Measurements from ENCODE around the gene ANKH.

Gene ANKH

DNA sequence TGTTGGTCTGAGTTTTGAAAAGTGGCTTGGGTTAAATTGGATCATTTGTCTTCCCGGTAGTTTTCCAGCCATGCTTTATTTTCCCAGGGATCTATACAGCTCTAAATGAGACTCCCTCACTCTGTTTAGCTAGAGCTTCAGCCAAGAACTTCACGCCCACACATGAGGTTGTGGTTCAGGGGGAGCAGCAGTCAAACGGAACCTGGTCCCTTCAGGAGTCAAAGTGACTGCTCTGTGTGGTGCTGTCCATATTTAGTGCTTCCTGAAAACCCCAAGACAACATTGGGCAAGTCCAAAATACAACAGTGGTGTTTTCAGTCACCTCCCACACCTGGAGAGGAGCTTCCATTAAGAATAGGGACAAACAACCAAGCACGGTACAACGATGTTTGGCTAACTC lies 90.5 kb downstream of the ANKH start:
- Histone ChIP-seq H3K27me3 (no peaks in the 10 kb centered on the region), H3K9ac (no peak overlapping the region), H3K4me3 (no peak overlapping the region), H3K27ac (no peak overlapping the region), H3K4me1 (peaks cover 14% of the 10 kb centered on the region), H3K4me2 (peak overlapping the region; percentile 21; the same call in 1 of the 2 replicates), H3K9me3 (0 out of 2 replicates have a peak, but pooled peaks cover 4% of the 10 kb centered on the region), H3K36me3 (peaks cover 29% of the 10 kb centered on the region; the same call in 1 of the 2 replicates), H4K20me1 (0 out of 2 replicates have a peak, but pooled peaks cover 10% of the 10 kb centered on the region)
- no peak for TF ChIP-seq Cebpa-rat (IDR thresholded peaks at IDR 0.05)

DNA sequence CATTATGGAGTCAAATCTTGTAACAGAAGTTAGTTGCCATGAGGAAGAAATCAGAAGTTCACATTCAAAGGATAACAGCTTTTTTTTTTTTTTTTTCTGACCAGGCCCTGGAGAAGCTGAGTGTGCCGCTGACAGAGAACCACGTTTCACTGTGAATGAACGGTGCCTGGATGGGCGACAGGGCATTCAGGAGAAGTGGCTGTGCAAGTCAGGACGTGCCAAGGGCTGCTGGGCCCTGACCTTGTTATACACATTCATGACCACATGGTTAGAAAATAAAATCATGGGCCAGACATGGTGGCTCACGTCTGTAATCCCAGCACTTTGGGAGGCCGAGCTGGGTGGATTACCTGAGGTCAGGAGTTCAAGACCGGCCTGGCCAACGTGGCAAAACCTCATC lies 91.6 kb downstream of the ANKH start:
- Histone ChIP-seq H3K27me3 (no peaks in the 10 kb centered on the region), H4K20me1 (peaks cover 16% of the 10 kb centered on the region; the same call in 1 of the 2 replicates), H3K4me2 (no peak overlapping the region)

DNA sequence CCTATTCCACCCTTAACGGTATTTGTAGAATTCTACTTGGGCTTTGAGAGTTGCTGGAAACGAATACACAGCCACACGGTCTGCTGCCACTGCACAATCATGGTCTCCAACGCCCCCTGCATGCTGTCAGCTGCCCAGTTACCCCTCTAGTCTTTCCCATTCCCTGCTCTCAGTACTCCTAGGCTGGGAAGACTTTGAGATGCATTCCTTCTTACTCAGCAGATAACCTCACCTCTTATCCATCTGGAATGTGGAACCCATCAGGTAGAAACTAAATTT lies 92.8 kb downstream of the ANKH start:
- Histone ChIP-seq H3K4me3 (no peak overlapping the region), H3K27me3 (no peaks in the 10 kb centered on the region), H3K4me2 (no peak overlapping the region), H3K9ac (no peak overlapping the region), H3K27ac (no peak overlapping the region), H3K36me3 (peaks cover 15% of the 10 kb centered on the region; the same call in 1 of the 2 replicates), H4K20me1 (peaks cover 16% of the 10 kb centered on the region; the same call in 1 of the 2 replicates), H3K4me1 (peaks cover 14% of the 10 kb centered on the region), H3K9me3 (0 out of 2 replicates have a peak, but pooled peaks cover 1% of the 10 kb centered on the region)
- no peak for TF ChIP-seq Cebpa-rat (IDR thresholded peaks at IDR 0.05)

More for the DNA sequence above, 91.6 kb downstream of the ANKH start:
- no peak for TF ChIP-seq Cebpa-rat (IDR thresholded peaks at IDR 0.05)
- Histone ChIP-seq H3K4me1 (peaks cover 14% of the 10 kb centered on the region), H3K27ac (no peak overlapping the region), H3K9me3 (0 out of 2 replicates have a peak, but pooled peaks cover 4% of the 10 kb centered on the region), H3K9ac (no peak overlapping the region), H3K4me3 (no peak overlapping the region), H3K36me3 (peaks cover 28% of the 10 kb centered on the region; the same call in 1 of the 2 replicates)

DNA sequence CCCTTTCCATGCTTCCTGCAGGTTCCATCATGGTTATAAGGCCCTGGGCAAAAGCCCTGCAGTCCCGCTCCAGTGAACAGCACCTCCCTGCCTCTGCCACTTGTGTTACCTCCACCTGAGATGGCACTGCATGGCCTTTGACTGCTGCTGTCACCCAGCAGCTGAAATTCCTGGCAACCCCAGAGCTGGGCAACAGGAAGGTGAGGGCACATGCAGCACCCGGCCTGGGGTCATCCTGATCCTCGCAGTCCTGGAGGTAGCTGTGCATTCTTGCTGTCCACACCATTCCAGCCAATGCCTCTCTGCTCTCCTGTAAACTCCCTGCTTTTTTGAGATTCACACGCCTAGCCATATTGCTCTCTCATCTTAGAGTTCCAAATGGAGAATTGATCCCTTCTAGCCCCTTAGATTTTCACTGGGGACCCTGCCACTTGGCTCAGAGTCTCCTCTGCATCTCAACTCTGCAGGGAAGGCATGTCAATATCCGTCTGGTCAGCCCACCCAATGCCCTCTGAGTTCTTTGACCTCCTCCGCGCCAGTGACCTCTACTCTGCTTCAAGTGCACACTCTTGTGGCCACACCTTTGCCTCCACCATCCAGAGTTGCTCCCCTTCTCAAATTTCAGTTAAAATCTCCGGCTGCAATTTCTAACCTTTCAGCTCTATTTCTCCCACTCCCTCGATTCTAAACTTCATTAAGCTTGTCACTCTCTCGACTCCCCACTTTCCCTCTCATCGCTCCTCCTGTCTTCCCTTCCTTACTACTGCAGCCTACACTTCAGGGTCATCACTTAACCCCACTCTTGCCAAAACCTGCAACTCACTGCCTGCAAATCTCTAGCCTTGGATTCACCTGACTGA lies 93.4 kb downstream of the ANKH start:
- no peaks in the 10 kb centered on the region for H3K27me3 ChIP-seq
- no peak overlapping the region for H3K4me3 ChIP-seq
- no peak overlapping the region for H3K27ac ChIP-seq
- no peak for TF ChIP-seq Cebpa-rat (IDR thresholded peaks at IDR 0.05)
- no peak overlapping the region for H3K4me2 ChIP-seq
- no peaks in the 10 kb centered on the region for H3K9me3 ChIP-seq
- no peak overlapping the region for H3K9ac ChIP-seq
- H4K20me1 ChIP-seq: peaks cover 20% of the 10 kb centered on the region
- H3K4me1 ChIP-seq: peaks cover 14% of the 10 kb centered on the region
- H3K36me3 ChIP-seq: peaks cover 15% of the 10 kb centered on the region; the same call in 1 of the 2 replicates

DNA sequence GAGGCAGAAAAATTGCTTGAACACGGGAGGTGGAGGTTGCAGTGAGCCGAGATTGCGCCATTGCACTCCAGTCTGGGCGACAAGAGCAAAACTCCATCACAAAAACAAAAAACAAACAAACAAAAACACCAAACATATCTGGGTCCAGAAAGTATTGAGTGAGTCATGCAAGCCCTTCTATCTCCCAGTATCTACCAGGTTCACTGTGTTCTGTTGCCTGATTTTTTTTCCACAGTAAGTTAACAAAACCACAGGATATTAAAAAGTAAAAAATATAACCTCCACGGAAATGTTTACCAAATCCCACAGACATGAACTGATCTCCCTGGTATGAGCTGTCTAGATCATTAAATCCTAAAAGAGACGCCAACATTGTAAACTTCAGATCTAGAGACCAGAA lies 94.4 kb downstream of the ANKH start:
- no peak overlapping the region for H3K4me2 ChIP-seq
- peaks cover 29% of the 10 kb centered on the region for H4K20me1 ChIP-seq
- no peak overlapping the region for H3K27ac ChIP-seq
- H3K4me3 ChIP-seq: no peak overlapping the region
- no peaks in the 10 kb centered on the region for H3K27me3 ChIP-seq
- H3K4me1 ChIP-seq: peaks cover 14% of the 10 kb centered on the region
- H3K9me3 ChIP-seq: no peaks in the 10 kb centered on the region
- H3K36me3 ChIP-seq: peaks cover 15% of the 10 kb centered on the region; the same call in 1 of the 2 replicates
- no peak overlapping the region for H3K9ac ChIP-seq
- TF ChIP-seq Cebpa-rat (IDR thresholded peaks at IDR 0.05): no peak

DNA sequence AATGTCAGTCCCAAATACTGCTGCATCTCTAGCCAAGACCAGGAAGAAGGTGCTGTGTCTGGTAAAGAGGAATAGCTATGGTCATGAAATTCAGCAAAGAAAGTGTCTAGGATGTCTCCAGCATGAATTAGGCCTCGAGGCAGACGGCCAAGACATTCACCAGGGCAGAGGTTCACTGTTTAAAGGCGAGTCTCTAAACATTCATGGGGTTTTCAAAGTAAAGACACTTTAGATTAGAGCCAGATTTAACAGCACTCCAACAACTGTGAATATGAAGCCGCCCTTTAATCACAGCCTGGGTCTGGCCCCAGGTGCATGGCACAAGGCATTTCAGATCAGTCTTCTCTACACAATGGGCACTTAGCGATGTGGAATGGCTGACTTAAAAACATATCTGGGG lies 95.0 kb downstream of the ANKH start:
- H4K20me1 ChIP-seq: peaks cover 30% of the 10 kb centered on the region
- H3K27ac ChIP-seq: no peak overlapping the region
- H3K4me2 ChIP-seq: no peak overlapping the region

DNA sequence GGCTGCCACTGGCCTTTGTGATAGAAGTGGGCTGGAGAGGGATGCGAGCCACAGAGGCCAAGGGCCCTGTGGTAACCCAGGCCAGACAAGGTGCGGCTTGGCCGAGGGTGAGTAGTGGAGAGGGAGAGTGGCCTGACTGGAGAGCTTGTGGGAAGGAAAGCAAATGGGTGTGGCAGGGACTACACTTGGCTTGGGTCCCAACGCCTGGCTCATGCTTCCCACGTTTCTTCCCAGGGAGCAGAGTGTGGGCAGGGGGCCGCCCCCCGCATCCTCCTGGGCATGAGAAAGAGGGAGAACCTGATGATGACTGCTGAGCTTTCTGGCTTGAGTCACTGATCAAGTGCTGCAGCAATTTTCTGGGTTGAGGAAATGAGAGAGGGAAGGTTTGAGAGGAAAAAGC lies 95.7 kb downstream of the ANKH start:
- Histone ChIP-seq H4K20me1 (peaks cover 30% of the 10 kb centered on the region), H3K9ac (no peak overlapping the region), H3K27me3 (no peaks in the 10 kb centered on the region), H3K9me3 (no peaks in the 10 kb centered on the region), H3K27ac (no peak overlapping the region), H3K4me3 (no peak overlapping the region), H3K4me1 (peaks cover 3% of the 10 kb centered on the region), H3K4me2 (no peak overlapping the region), H3K36me3 (peaks cover 17% of the 10 kb centered on the region; the same call in 1 of the 2 replicates)
- no peak for TF ChIP-seq Cebpa-rat (IDR thresholded peaks at IDR 0.05)

More for the DNA sequence above, 95.0 kb downstream of the ANKH start:
- peaks cover 15% of the 10 kb centered on the region; the same call in 1 of the 2 replicates for H3K36me3 ChIP-seq
- no peak for TF ChIP-seq Cebpa-rat (IDR thresholded peaks at IDR 0.05)
- H3K27me3 ChIP-seq: no peaks in the 10 kb centered on the region
- no peak overlapping the region for H3K4me3 ChIP-seq
- H3K9ac ChIP-seq: no peak overlapping the region
- H3K9me3 ChIP-seq: no peaks in the 10 kb centered on the region
- peaks cover 11% of the 10 kb centered on the region for H3K4me1 ChIP-seq

DNA sequence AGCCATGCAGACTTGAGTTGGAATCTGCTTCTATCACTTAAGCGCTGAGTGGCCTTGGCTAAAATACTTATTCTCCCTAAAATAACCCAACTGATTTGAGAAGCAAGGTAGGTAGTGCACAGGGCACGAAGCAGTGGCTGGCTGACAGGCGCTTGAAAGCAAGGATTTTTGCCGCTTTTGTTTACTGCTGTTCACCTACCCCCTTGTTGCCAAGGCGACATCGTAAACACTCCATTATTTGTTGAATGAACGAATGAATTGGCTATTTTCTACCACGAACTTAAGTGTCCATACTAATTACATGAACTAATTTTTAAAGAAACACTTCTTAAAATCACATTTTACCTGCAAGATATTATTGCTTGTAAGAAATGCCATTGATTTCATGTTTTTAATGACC lies 98.0 kb downstream of the ANKH start:
- H4K20me1 ChIP-seq: peaks cover 30% of the 10 kb centered on the region
- H3K9me3 ChIP-seq: no peaks in the 10 kb centered on the region
- H3K27me3 ChIP-seq: no peaks in the 10 kb centered on the region
- TF ChIP-seq Cebpa-rat (IDR thresholded peaks at IDR 0.05): no peak
- no peaks in the 10 kb centered on the region for H3K4me1 ChIP-seq
- H3K4me3 ChIP-seq: no peak overlapping the region
- no peak overlapping the region for H3K4me2 ChIP-seq
- H3K9ac ChIP-seq: no peak overlapping the region
- H3K36me3 ChIP-seq: peaks cover 17% of the 10 kb centered on the region; the same call in 1 of the 2 replicates
- H3K27ac ChIP-seq: no peak overlapping the region

DNA sequence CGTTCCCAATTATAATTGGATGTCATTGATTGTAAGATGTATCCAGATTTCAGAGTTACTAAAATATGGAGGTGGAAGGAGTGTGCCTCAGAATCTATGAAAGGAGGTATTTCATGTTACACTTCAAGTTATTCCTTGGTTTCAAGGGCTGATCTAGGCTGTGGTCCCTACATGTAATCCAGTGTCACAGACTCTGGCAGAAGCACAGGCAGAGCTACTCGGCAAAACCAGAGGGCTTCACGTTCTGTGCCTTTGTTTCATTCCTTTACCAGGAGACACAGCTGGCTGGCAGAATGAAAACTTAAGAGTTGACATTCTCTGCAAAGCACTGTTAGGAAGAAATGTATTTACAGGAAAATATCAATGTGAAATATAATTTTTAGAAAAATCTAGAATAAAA lies 99.6 kb downstream of the ANKH start:
- H3K9me3 ChIP-seq: no peaks in the 10 kb centered on the region
- TF ChIP-seq Cebpa-rat (IDR thresholded peaks at IDR 0.05): no peak
- H3K4me2 ChIP-seq: no peak overlapping the region
- no peak overlapping the region for H3K27ac ChIP-seq
- H3K36me3 ChIP-seq: peaks cover 23% of the 10 kb centered on the region
- no peaks in the 10 kb centered on the region for H3K27me3 ChIP-seq
- H3K9ac ChIP-seq: no peak overlapping the region
- peaks cover 25% of the 10 kb centered on the region for H4K20me1 ChIP-seq
- no peak overlapping the region for H3K4me3 ChIP-seq
- no peaks in the 10 kb centered on the region for H3K4me1 ChIP-seq

DNA sequence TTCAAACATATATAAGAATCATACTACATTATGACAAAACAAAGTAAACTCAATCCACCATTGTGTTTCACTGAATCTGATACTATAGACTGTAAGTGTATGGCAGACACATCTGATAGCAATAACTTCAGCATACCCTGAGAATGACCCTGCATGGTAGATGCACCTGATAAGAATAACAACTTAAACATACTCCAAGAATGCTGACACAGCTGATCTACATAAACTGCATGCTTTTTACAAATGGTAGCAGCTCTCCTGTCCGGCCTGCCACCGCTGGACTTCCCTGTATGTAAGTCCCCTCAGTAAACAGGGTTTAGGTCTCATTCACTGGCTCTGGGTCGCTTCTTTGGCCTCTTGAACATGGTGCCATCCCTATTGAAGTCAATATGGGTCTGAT lies 100.4 kb downstream of the ANKH start:
- Histone ChIP-seq H3K4me3 (no peak overlapping the region), H4K20me1 (peaks cover 20% of the 10 kb centered on the region), H3K9me3 (no peaks in the 10 kb centered on the region), H3K27ac (no peak overlapping the region), H3K36me3 (peaks cover 30% of the 10 kb centered on the region), H3K9ac (no peak overlapping the region), H3K4me2 (no peak overlapping the region), H3K27me3 (no peaks in the 10 kb centered on the region), H3K4me1 (no peaks in the 10 kb centered on the region)
- TF ChIP-seq Cebpa-rat (IDR thresholded peaks at IDR 0.05): no peak

All from BLaER1 (cell line).